Suprapubic skin (tissue), 4 donors: ENCODE data around the gene RUNX3. TPM values are rescaled to one million over a fixed set of nuclear protein-coding genes. Genes with fewer than 3 reads are reported as not detected.
"Not testable (repeated sequence)": the region's sequence is repeated elsewhere in the genome, so short reads cannot be mapped to it uniquely, and the experiment has no call there.

Source experiments
- DNase-seq, 2 donors: peaks; one replicate each; pipeline ENCODE4 v3.0.0-alpha.2; 2019; ENCODE audit warnings: low spot score in 2 of 2
- H3K27ac ChIP-seq: fragments of 200-600 bp; sonication (generic); one replicate; pipeline ENCODE4 v1.5.1; 2019
- H3K27me3 ChIP-seq: fragments of 200-600 bp; sonication (generic); one replicate; pipeline ENCODE4 v1.5.1; 2019
- H3K36me3 ChIP-seq: fragments of 200-600 bp; sonication (generic); one replicate; pipeline ENCODE4 v1.5.1; 2019
- H3K4me1 ChIP-seq: fragments of 200-600 bp; sonication (generic); one replicate; pipeline ENCODE4 v1.5.1; 2019
- H3K4me3 ChIP-seq: fragments of 200-600 bp; sonication (generic); one replicate; pipeline ENCODE4 v1.5.1; 2019; ENCODE audit warnings: mild to moderate bottlenecking
- H3K9me3 ChIP-seq: fragments of 200-600 bp; sonication (generic); one replicate; pipeline ENCODE4 v1.5.1; 2019
- CTCF ChIP-seq, 2 donors: fragments of 200-600 bp in 1 of 2; fragments of 450-650 bp in 1 of 2; sonication (generic) in 1 of 2; IDR thresholded peaks; one replicate each; pipeline ENCODE4 v1.5.1; 2016 to 2019; ENCODE audit warnings: antibody characterized with exemption in 2 of 2, mild to moderate bottlenecking in 1 of 2, moderate library complexity in 1 of 2
- EP300 ChIP-seq: sonication (generic); formaldehyde crosslinking; IDR thresholded peaks from one replicate; pipeline ENCODE4 v1.6.1; 2017; ENCODE audit warnings: antibody characterized with exemption
- POLR2A ChIP-seq, 2 donors: fragments of 450-650 bp; IDR thresholded peaks; one replicate each; pipeline ENCODE4 v1.6.1; 2017; ENCODE audit warnings: antibody characterized with exemption in 2 of 2, mild to moderate bottlenecking in 2 of 2, moderate library complexity in 2 of 2
- POLR2AphosphoS5 ChIP-seq, 3 donors: sonication (generic); formaldehyde crosslinking; IDR thresholded peaks; one replicate each; pipeline ENCODE4 v1.6.1; 2017; ENCODE audit warnings: antibody characterized with exemption in 3 of 3
- WGBS: methylation state at CpG from one replicate; pipeline ENCODE4 v1.1.5; 2018; 5-methylcytosine and 5-hydroxymethylcytosine counted together
- total RNA-seq, 4 donors: library from RNA; depleted of rRNA; stranded (reverse); fragments of >200 nt; gene quantifications; one replicate each; pipeline ENCODE4 v1.1.0, GENCODE V29; 2016

Gene RUNX3
- total RNA-seq, 4 donors from 2014 or later = 7.9 to 18.7 (median 13.8) TPM

- 84% methylated on average over 3 of the region's 3 CpGs for WGBS
- no peak overlapping the region for H3K27ac ChIP-seq
- peak; percentile 7 to 16 for DNase-seq
Measured at GRCh38 chr1:24893431-24893830, 36.6 kb downstream of the RUNX3 start.

GRCh38 chr1:24892188-24893153, 37.6 kb downstream of the RUNX3 start:
- peaks cover 5% of the 10 kb centered on the region for H3K9me3 ChIP-seq
- H3K36me3 ChIP-seq = no peaks in the 10 kb centered on the region
- H3K27me3 ChIP-seq = no peaks in the 10 kb centered on the region
- no peak overlapping the region for H3K4me3 ChIP-seq
- TF ChIP-seq EP300 (no peak), POLR2A (IDR thresholded peaks at IDR 0.05) (no peak), POLR2AphosphoS5 (IDR thresholded peaks at IDR 0.05) (no peak), CTCF (IDR thresholded peaks at IDR 0.05) (no peak)
- H3K4me1 ChIP-seq = peaks cover 11% of the 10 kb centered on the region
- H3K27ac ChIP-seq = no peak overlapping the region
- 70% methylated on average over 1 of the region's 1 CpG for WGBS
- peak; percentile 30 to 65 for DNase-seq

More at GRCh38 chr1:24893431-24893830, 36.6 kb downstream of the RUNX3 start:
- H3K4me1 ChIP-seq = peaks cover 11% of the 10 kb centered on the region
- no peak overlapping the region for H3K4me3 ChIP-seq
- H3K27me3 ChIP-seq = peaks cover 3% of the 10 kb centered on the region
- H3K36me3 ChIP-seq = no peaks in the 10 kb centered on the region
- H3K9me3 ChIP-seq = peaks cover 5% of the 10 kb centered on the region
- TF ChIP-seq POLR2A (IDR thresholded peaks at IDR 0.05) = no peak

- H3K4me3 ChIP-seq, H3K36me3 ChIP-seq, H3K9me3 ChIP-seq, H3K4me1 ChIP-seq, DNase-seq, H3K27ac ChIP-seq, H3K27me3 ChIP-seq: not testable (repeated sequence)
- WGBS = 79% methylated on average over 1 of the region's 1 CpG
Measured at GRCh38 chr1:24891367-24891766, 38.7 kb downstream of the RUNX3 start.

GRCh38 chr1:24890887-24891286, 39.2 kb downstream of the RUNX3 start:
- peaks cover 5% of the 10 kb centered on the region for H3K9me3 ChIP-seq
- no peak for DNase-seq
- H3K4me1 ChIP-seq = no peaks in the 10 kb centered on the region
- H3K27me3 ChIP-seq = no peaks in the 10 kb centered on the region
- 88% methylated on average over 2 of the region's 2 CpGs for WGBS
- TF ChIP-seq POLR2A (IDR thresholded peaks at IDR 0.05) (no peak), POLR2AphosphoS5 (IDR thresholded peaks at IDR 0.05) (no peak), EP300 (no peak), CTCF (IDR thresholded peaks at IDR 0.05) (no peak)
- no peak overlapping the region for H3K4me3 ChIP-seq
- no peak overlapping the region for H3K27ac ChIP-seq
- no peaks in the 10 kb centered on the region for H3K36me3 ChIP-seq

- peak in 1 of 2 donors; percentile 8 for DNase-seq
- H3K36me3 ChIP-seq = no peaks in the 10 kb centered on the region
- 76% methylated on average over 4 of the region's 4 CpGs for WGBS
- H3K27ac ChIP-seq = no peak overlapping the region
- peaks cover 5% of the 10 kb centered on the region for H3K9me3 ChIP-seq
- TF ChIP-seq POLR2A (IDR thresholded peaks at IDR 0.05) (no peak), CTCF (IDR thresholded peaks at IDR 0.05) (no peak), POLR2AphosphoS5 (IDR thresholded peaks at IDR 0.05) (no peak), EP300 (no peak)
- no peaks in the 10 kb centered on the region for H3K4me1 ChIP-seq
- H3K27me3 ChIP-seq = no peaks in the 10 kb centered on the region
- no peak overlapping the region for H3K4me3 ChIP-seq
Measured at GRCh38 chr1:24888971-24889676, 41.0 kb downstream of the RUNX3 start.
